ENCODE results near the gene GRM3.

The GRM3 gene

DNA sequence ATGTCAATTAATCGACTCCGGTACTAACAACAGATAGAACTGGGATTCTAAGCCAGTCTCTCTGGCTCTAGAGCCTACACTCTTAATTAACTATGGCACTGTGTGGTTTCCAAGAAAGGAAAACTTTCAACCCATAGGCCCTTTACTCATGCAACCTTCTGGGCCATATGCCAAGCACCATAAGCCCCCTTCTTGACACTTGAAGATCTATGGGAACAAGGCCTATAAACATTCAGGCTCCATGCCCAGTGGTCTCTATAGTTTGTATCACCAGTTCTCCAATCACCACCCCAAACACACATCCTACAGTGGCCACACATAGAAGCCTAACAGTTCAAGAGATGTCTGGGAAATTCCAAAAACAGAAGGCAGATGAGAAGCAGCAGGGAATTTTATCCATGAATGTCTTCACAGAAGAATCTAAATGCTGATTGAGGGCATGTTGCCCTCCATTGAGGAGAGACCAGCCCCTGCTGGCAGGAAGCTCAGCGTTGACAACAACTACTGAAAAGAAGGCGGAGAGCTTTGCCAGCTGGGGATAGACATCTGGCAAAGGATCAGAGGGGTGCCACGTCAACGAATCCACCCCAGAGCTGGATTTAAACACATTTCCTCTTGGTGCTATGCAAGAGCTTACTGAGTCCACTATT, 64.4 kb downstream of the GRM3 start:
- Histone ChIP-seq H3K4me3 (ENCODE audit: insufficient read length, low read depth) (no peak overlapping the region), H3K4me1 (ENCODE audit: insufficient read depth, insufficient read length) (no peaks in the 10 kb centered on the region), H3K9me3 (ENCODE audit: insufficient read depth, low read length) (no peaks in the 10 kb centered on the region), H3K36me3 (ENCODE audit: insufficient read depth, insufficient read length, low read length) (no peaks in the 10 kb centered on the region), H3K27me3 (ENCODE audit: insufficient read depth, insufficient read length) (no peaks in the 10 kb centered on the region), H3K9ac (ENCODE audit: insufficient read length, low read depth) (no peak overlapping the region)
- DNase-seq (ENCODE audit: low read depth, low spot score): peak; percentile 16
- TF ChIP-seq YY1 (IDR thresholded peaks at IDR 0.05; ENCODE audit: insufficient read depth, insufficient read length) (no peak), ZNF274 (IDR thresholded peaks at IDR 0.05; ENCODE audit: low read depth, low read length) (no peak), SUZ12 (IDR thresholded peaks at IDR 0.05; ENCODE audit: extremely low read depth, insufficient read depth, insufficient read length) (no peak)

GRCh38 chr7:86720306-86720705, 76.6 kb downstream of the GRM3 start:
- TF ChIP-seq SUZ12 (IDR thresholded peaks at IDR 0.05; ENCODE audit: extremely low read depth, insufficient read depth, insufficient read length): no peak
- TF ChIP-seq YY1 (IDR thresholded peaks at IDR 0.05; ENCODE audit: insufficient read depth, insufficient read length): no peak
- no peak for TF ChIP-seq ZNF274 (IDR thresholded peaks at IDR 0.05; ENCODE audit: low read depth, low read length)
- H3K27me3 ChIP-seq (ENCODE audit: insufficient read depth, insufficient read length): no peaks in the 10 kb centered on the region
- no peak overlapping the region for H3K9ac ChIP-seq (ENCODE audit: insufficient read length, low read depth)
- no peaks in the 10 kb centered on the region for H3K36me3 ChIP-seq (ENCODE audit: insufficient read depth, insufficient read length, low read length)
- no peak for DNase-seq (ENCODE audit: low read depth, low spot score)
- no peaks in the 10 kb centered on the region for H3K4me1 ChIP-seq (ENCODE audit: insufficient read depth, insufficient read length)
- no peak overlapping the region for H3K4me3 ChIP-seq (ENCODE audit: insufficient read length, low read depth)
- no peaks in the 10 kb centered on the region for H3K9me3 ChIP-seq (ENCODE audit: insufficient read depth, low read length)

DNA sequence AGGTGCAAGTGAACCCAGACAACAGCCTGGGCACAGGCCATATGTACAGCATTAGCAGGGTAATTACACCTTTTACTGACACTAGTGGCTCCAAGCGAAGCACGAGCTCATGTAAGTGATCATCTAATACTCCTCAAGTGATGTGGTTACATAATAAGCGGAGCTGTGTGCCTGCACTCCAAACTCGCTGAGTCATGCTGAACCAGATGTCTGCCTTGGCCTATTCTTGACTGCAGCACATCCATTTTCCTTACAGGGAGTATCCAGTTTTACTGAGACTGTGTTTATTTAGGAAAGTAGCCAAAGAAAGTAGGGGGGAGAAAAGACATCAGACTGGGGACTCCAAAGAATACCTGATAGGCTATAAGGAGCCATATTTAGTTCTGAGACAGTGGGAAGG, 90.1 kb downstream of the GRM3 start:
- Histone ChIP-seq H3K9ac (ENCODE audit: insufficient read length, low read depth) (no peak overlapping the region), H3K9me3 (ENCODE audit: insufficient read depth, low read length) (peaks cover 6% of the 10 kb centered on the region; the same call in 1 of the 2 replicates), H3K4me1 (ENCODE audit: insufficient read depth, insufficient read length) (no peaks in the 10 kb centered on the region), H3K4me3 (ENCODE audit: insufficient read length, low read depth) (no peak overlapping the region), H3K27me3 (ENCODE audit: insufficient read depth, insufficient read length) (no peaks in the 10 kb centered on the region), H3K36me3 (ENCODE audit: insufficient read depth, insufficient read length, low read length) (no peaks in the 10 kb centered on the region)
- DNase-seq (ENCODE audit: low read depth, low spot score): no peak
- no peak for TF ChIP-seq ZNF274 (IDR thresholded peaks at IDR 0.05; ENCODE audit: low read depth, low read length)
- no peak for TF ChIP-seq SUZ12 (IDR thresholded peaks at IDR 0.05; ENCODE audit: extremely low read depth, insufficient read depth, insufficient read length)
- no peak for TF ChIP-seq YY1 (IDR thresholded peaks at IDR 0.05; ENCODE audit: insufficient read depth, insufficient read length)

DNA sequence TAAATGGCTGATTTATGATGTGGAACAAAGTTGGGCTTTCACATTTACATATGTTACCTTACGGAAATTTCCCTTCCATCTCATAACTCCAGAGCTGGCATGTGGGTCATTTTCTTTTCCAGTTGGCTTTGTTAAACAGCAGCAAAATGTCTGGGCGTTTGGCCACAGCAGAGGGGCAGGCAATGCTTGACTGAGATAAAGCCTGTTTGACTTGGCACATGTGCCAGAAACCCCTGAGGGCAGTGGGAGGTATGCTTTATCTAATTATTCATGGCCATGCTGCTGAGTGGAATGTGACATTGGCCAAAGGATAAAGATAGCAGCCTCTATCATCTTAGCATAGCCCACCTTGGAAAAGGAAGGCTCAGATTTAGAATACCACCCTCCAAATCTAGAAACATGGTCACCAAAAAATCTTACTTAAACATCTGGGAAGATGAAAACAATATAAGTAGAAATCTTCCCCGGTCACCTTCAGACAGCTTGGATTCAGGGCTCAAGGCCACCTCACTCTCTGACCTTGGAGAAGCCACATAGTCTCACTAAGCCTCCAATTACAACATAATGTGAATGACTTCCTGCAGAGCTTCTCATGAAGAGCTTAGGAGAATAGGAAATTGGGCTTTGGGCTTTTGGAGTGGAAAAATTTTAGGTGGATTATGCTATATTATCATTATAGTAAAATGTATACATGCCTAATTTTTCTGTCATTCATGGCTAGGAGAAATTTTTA, 101.5 kb downstream of the GRM3 start:
- H3K4me3 ChIP-seq (ENCODE audit: insufficient read length, low read depth): no peak overlapping the region
- no peaks in the 10 kb centered on the region for H3K27me3 ChIP-seq (ENCODE audit: insufficient read depth, insufficient read length)
- no peak for DNase-seq (ENCODE audit: low read depth, low spot score)
- H3K36me3 ChIP-seq (ENCODE audit: insufficient read depth, insufficient read length, low read length): no peaks in the 10 kb centered on the region
- TF ChIP-seq SUZ12 (IDR thresholded peaks at IDR 0.05; ENCODE audit: extremely low read depth, insufficient read depth, insufficient read length): no peak
- H3K4me1 ChIP-seq (ENCODE audit: insufficient read depth, insufficient read length): no peaks in the 10 kb centered on the region
- H3K9ac ChIP-seq (ENCODE audit: insufficient read length, low read depth): no peak overlapping the region
- H3K9me3 ChIP-seq (ENCODE audit: insufficient read depth, low read length): no peaks in the 10 kb centered on the region

GRCh38 chr7:86747698-86748097, 104.0 kb downstream of the GRM3 start:
- DNase-seq (ENCODE audit: low read depth, low spot score): no peak
- TF ChIP-seq ZNF274 (IDR thresholded peaks at IDR 0.05; ENCODE audit: low read depth, low read length) (no peak), YY1 (IDR thresholded peaks at IDR 0.05; ENCODE audit: insufficient read depth, insufficient read length) (no peak), SUZ12 (IDR thresholded peaks at IDR 0.05; ENCODE audit: extremely low read depth, insufficient read depth, insufficient read length) (no peak)
- Histone ChIP-seq H3K36me3 (ENCODE audit: insufficient read depth, insufficient read length, low read length) (no peaks in the 10 kb centered on the region), H3K27me3 (ENCODE audit: insufficient read depth, insufficient read length) (no peaks in the 10 kb centered on the region), H3K4me3 (ENCODE audit: insufficient read length, low read depth) (no peak overlapping the region), H3K4me1 (ENCODE audit: insufficient read depth, insufficient read length) (no peaks in the 10 kb centered on the region), H3K9ac (ENCODE audit: insufficient read length, low read depth) (no peak overlapping the region), H3K9me3 (ENCODE audit: insufficient read depth, low read length) (no peaks in the 10 kb centered on the region)

GRCh38 chr7:86748201-86748600, 104.5 kb downstream of the GRM3 start:
- no peaks in the 10 kb centered on the region for H3K4me1 ChIP-seq (ENCODE audit: insufficient read depth, insufficient read length)
- TF ChIP-seq YY1 (IDR thresholded peaks at IDR 0.05; ENCODE audit: insufficient read depth, insufficient read length) (no peak), SUZ12 (IDR thresholded peaks at IDR 0.05; ENCODE audit: extremely low read depth, insufficient read depth, insufficient read length) (no peak), ZNF274 (IDR thresholded peaks at IDR 0.05; ENCODE audit: low read depth, low read length) (no peak)
- H3K9ac ChIP-seq (ENCODE audit: insufficient read length, low read depth): no peak overlapping the region
- H3K4me3 ChIP-seq (ENCODE audit: insufficient read length, low read depth): no peak overlapping the region
- H3K36me3 ChIP-seq (ENCODE audit: insufficient read depth, insufficient read length, low read length): no peaks in the 10 kb centered on the region
- H3K27me3 ChIP-seq (ENCODE audit: insufficient read depth, insufficient read length): no peaks in the 10 kb centered on the region
- no peak for DNase-seq (ENCODE audit: low read depth, low spot score)
- H3K9me3 ChIP-seq (ENCODE audit: insufficient read depth, low read length): no peaks in the 10 kb centered on the region

DNA sequence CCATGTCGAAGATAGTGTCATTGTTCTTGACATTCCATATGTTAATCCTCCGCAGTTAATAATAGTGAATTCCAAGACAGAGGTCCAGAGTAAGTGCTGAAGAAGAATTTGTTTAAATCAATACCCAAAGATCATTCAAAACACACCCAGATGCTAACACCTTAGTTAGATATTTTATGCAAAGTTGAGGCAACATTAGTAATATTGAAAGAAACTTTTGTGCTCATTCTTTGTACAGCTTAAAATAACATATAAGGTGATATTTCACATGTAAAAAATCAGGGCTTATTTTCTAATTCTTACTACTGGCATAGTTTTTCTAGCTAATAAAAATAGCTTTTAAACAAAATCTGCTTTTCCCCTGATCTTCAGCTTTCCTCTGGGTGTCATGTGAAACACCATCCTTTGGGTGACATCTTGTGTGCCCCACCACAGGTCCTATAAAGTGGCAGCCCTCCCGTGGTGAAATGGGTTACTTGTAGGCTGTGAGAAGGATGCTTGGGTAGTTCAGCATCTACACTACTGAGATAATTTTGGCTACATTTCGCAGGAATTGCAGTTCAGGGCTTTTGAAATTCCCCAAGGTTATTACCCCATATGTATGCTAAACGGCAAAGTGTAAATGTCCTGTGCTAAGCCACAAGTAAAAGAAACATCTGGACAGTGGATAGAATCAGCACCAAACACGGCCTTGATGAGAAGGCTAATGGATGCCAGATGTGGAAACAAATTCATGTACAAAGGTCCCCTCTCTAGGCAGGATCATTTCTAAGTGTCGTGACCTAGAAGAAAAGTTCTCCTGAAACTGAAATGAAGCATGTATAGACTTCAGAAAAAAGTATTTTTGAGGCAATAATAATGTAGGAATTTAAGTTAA, 105.4 kb downstream of the GRM3 start:
- no peaks in the 10 kb centered on the region for H3K36me3 ChIP-seq (ENCODE audit: insufficient read depth, insufficient read length, low read length)
- H3K4me3 ChIP-seq (ENCODE audit: insufficient read length, low read depth): no peak overlapping the region
- DNase-seq (ENCODE audit: low read depth, low spot score): no peak
- no peak overlapping the region for H3K9ac ChIP-seq (ENCODE audit: insufficient read length, low read depth)
- H3K9me3 ChIP-seq (ENCODE audit: insufficient read depth, low read length): no peaks in the 10 kb centered on the region
- H3K4me1 ChIP-seq (ENCODE audit: insufficient read depth, insufficient read length): no peaks in the 10 kb centered on the region
- TF ChIP-seq SUZ12 (IDR thresholded peaks at IDR 0.05; ENCODE audit: extremely low read depth, insufficient read depth, insufficient read length) (no peak), YY1 (IDR thresholded peaks at IDR 0.05; ENCODE audit: insufficient read depth, insufficient read length) (no peak), ZNF274 (IDR thresholded peaks at IDR 0.05; ENCODE audit: low read depth, low read length) (no peak)
- no peaks in the 10 kb centered on the region for H3K27me3 ChIP-seq (ENCODE audit: insufficient read depth, insufficient read length)

All from NT2/D1 (cell line).